Peyer's patch (tissue), 4 donors: ENCODE results near the gene MTMR10. TPM values are rescaled to one million over a fixed set of nuclear protein-coding genes. Genes with fewer than 3 reads are reported as not detected.

Experiments used
- DNase-seq, 3 donors: peaks; one replicate each; pipeline ENCODE4 v3.0.0-alpha.2; 2017 to 2019
- H3K27ac ChIP-seq, 4 donors: fragments of 200-600 bp; sonication (generic); one replicate each; pipeline ENCODE4 v1.5.1; 2016 to 2019
- H3K27me3 ChIP-seq, 2 donors: fragments of 200-600 bp; sonication (generic); one replicate each; pipeline ENCODE4 v1.5.1; 2019
- H3K36me3 ChIP-seq, 3 donors: fragments of 200-600 bp; sonication (generic); one replicate each; pipeline ENCODE4 v1.5.1; 2016 to 2019
- H3K4me1 ChIP-seq, 4 donors: fragments of 200-600 bp; sonication (generic); one replicate each; pipeline ENCODE4 v1.5.1; 2016 to 2019
- H3K4me3 ChIP-seq, 4 donors: fragments of 200-600 bp; sonication (generic); 1 replicate in 3 of 4; 2 replicates in 1 of 4; pipeline ENCODE4 v1.5.1; 2016 to 2019; ENCODE audit warnings: mild to moderate bottlenecking in 1 of 4
- H3K9me3 ChIP-seq, 4 donors: fragments of 200-600 bp; sonication (generic); one replicate each; pipeline ENCODE4 v1.5.1; 2016 to 2019; ENCODE audit warnings: mild to moderate bottlenecking in 1 of 4
- POLR2A ChIP-seq, 2 donors: fragments of 450-650 bp; IDR thresholded peaks; one replicate each; pipeline ENCODE4 v1.5.1; 2017; ENCODE audit warnings: antibody characterized with exemption in 2 of 2, mild to moderate bottlenecking in 2 of 2, moderate library complexity in 2 of 2
- total RNA-seq, 4 donors: library from RNA; depleted of rRNA; stranded (reverse); fragments of >200 nt; gene quantifications; one replicate each; pipeline ENCODE4 v1.1.0, GENCODE V29; 2016
- TF ChIP-seq, protein P1 (sequence below), 6 experiments: fragments of 450-650 bp in 4 of 6; fragments of 200-600 bp in 2 of 6; sonication (generic) in 1 of 6; IDR thresholded peaks; one replicate each; pipeline ENCODE4 v1.5.1; 2017 to 2019; ENCODE audit warnings: antibody characterized with exemption in 6 of 6, mild to moderate bottlenecking in 3 of 6, moderate library complexity in 1 of 6

Gene MTMR10
- total RNA-seq, 4 donors from 2014 or later: 42.9 to 56.4 (median 48.9) TPM

GRCh38 chr15:31021067-31021665 is 29.7 kb upstream of the MTMR10 start:
- Histone ChIP-seq H3K36me3 (no peaks in the 10 kb centered on the region), H3K9me3 (no peaks in the 10 kb centered on the region), H3K27ac (no peak overlapping the region), H3K4me1 (no peaks in the 10 kb centered on the region), H3K4me3 (no peak overlapping the region), H3K27me3 (no peaks in the 10 kb centered on the region)
- TF ChIP-seq POLR2A (IDR thresholded peaks at IDR 0.05): no peak
- TF ChIP-seq, protein P1, sequence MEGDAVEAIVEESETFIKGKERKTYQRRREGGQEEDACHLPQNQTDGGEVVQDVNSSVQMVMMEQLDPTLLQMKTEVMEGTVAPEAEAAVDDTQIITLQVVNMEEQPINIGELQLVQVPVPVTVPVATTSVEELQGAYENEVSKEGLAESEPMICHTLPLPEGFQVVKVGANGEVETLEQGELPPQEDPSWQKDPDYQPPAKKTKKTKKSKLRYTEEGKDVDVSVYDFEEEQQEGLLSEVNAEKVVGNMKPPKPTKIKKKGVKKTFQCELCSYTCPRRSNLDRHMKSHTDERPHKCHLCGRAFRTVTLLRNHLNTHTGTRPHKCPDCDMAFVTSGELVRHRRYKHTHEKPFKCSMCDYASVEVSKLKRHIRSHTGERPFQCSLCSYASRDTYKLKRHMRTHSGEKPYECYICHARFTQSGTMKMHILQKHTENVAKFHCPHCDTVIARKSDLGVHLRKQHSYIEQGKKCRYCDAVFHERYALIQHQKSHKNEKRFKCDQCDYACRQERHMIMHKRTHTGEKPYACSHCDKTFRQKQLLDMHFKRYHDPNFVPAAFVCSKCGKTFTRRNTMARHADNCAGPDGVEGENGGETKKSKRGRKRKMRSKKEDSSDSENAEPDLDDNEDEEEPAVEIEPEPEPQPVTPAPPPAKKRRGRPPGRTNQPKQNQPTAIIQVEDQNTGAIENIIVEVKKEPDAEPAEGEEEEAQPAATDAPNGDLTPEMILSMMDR (IDR thresholded peaks at IDR 0.05): no peak
- no peak for DNase-seq

DNA sequence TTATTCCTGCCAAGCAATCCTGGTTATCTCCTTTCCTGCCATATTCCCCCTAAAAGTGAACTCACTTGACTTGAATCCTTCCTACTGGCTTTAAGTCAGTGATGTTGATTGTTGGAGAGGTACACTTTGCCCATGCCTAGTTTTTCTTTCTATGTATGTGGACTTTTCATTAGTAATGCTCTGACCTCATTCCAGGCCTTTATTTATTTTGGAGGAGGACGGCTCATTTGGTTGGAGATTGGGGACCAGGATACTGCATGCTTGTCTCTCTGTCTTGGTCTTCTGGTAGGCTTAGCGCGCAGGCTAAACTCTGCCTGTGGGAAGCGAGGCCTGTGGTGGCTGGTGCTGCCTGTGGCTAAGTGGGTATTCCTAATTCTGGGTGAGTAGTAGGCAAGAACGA is 29.1 kb upstream of the MTMR10 start:
- Histone ChIP-seq H3K27ac (no peak overlapping the region), H3K36me3 (no peaks in the 10 kb centered on the region), H3K4me1 (no peaks in the 10 kb centered on the region), H3K4me3 (no peak overlapping the region), H3K9me3 (no peaks in the 10 kb centered on the region), H3K27me3 (no peaks in the 10 kb centered on the region)
- no peak for DNase-seq
- no peak for TF ChIP-seq POLR2A (IDR thresholded peaks at IDR 0.05)
- TF ChIP-seq, protein P1 (IDR thresholded peaks at IDR 0.05): no peak

DNA sequence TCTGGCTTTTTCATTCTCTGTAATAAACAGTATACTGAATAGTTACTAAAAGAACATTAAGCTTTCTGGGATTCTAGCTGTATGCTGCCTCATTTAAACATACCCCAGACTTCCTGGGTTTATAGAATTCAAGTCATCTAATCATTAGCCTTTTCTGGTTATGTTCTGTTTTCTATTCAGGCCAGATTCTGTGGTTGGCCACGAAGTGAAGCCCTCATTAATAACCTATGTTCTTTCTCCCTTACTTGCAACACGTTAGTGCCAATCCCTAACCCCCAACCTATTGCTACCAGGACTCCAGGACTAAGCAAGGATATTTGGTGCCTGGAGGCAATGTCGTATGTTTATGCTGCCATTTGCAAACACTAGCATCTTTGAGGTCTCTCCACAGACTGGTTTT is 28.6 kb upstream of the MTMR10 start:
- no peak for DNase-seq
- no peaks in the 10 kb centered on the region for H3K36me3 ChIP-seq
- H3K27me3 ChIP-seq: no peaks in the 10 kb centered on the region
- no peaks in the 10 kb centered on the region for H3K4me1 ChIP-seq
- TF ChIP-seq, protein P1 (IDR thresholded peaks at IDR 0.05): no peak
- no peak for TF ChIP-seq POLR2A (IDR thresholded peaks at IDR 0.05)
- H3K9me3 ChIP-seq: no peaks in the 10 kb centered on the region
- H3K4me3 ChIP-seq: no peak overlapping the region
- H3K27ac ChIP-seq: no peak overlapping the region

GRCh38 chr15:31017311-31017710 is 25.9 kb upstream of the MTMR10 start:
- DNase-seq: no peak
- no peaks in the 10 kb centered on the region for H3K27me3 ChIP-seq
- no peaks in the 10 kb centered on the region for H3K36me3 ChIP-seq
- H3K4me1 ChIP-seq: no peaks in the 10 kb centered on the region
- no peak for TF ChIP-seq POLR2A (IDR thresholded peaks at IDR 0.05)
- TF ChIP-seq, protein P1 (IDR thresholded peaks at IDR 0.05): no peak
- no peak overlapping the region for H3K4me3 ChIP-seq
- H3K9me3 ChIP-seq: peaks cover 0 to 7% (median 0%) of the 10 kb centered on the region in 4 donors
- no peak overlapping the region for H3K27ac ChIP-seq

- TF ChIP-seq, protein P1 (IDR thresholded peaks at IDR 0.05): no peak
- TF ChIP-seq POLR2A (IDR thresholded peaks at IDR 0.05): no peak
- DNase-seq: no peak
- Histone ChIP-seq H3K4me3 (no peak overlapping the region), H3K27me3 (no peaks in the 10 kb centered on the region), H3K27ac (no peak overlapping the region), H3K9me3 (peaks cover 0 to 9% (median 0%) of the 10 kb centered on the region in 4 donors), H3K4me1 (no peaks in the 10 kb centered on the region), H3K36me3 (no peaks in the 10 kb centered on the region)
Measured at GRCh38 chr15:31016446-31016915, 25.1 kb upstream of the MTMR10 start.

GRCh38 chr15:31014608-31014925 is 23.1 kb upstream of the MTMR10 start:
- H3K27me3 ChIP-seq: no peaks in the 10 kb centered on the region
- H3K4me1 ChIP-seq: no peaks in the 10 kb centered on the region
- no peak for DNase-seq
- no peaks in the 10 kb centered on the region for H3K36me3 ChIP-seq
- TF ChIP-seq POLR2A (IDR thresholded peaks at IDR 0.05): no peak
- TF ChIP-seq, protein P1 (IDR thresholded peaks at IDR 0.05): no peak
- H3K27ac ChIP-seq: peak overlapping the region in 1 of 4 donors; percentile 26
- H3K9me3 ChIP-seq: peaks cover 0 to 9% (median 0%) of the 10 kb centered on the region in 4 donors
- H3K4me3 ChIP-seq: no peak overlapping the region
